SU-DHL-6 (cell line): Measurements from ENCODE around the gene SLC25A10.

Experiments
- H2AFZ ChIP-seq: fragments of 200-600 bp; sonication (generic); 2 replicates; pipeline ENCODE4 v1.6.1; 2014; ENCODE audit warnings: low read depth, mild to moderate bottlenecking, moderate library complexity, mixed read lengths, antibody characterized with exemption, low read length; ENCODE audit not compliant: severe bottlenecking
- H3F3A ChIP-seq: fragments of 200-600 bp; shearing (Covaris generic); 2 replicates; pipeline ENCODE4 v1.6.0; 2016; ENCODE audit warnings: antibody characterized with exemption, mild to moderate bottlenecking; ENCODE audit not compliant: insufficient read depth
- H3K27ac ChIP-seq: fragments of 200-600 bp; sonication (generic); 2 replicates; pipeline ENCODE4 v1.5.1; 2016; ENCODE audit warnings: low read depth, mild to moderate bottlenecking, low read length, moderate library complexity, mixed read lengths
- H3K27me3 ChIP-seq: fragments of 200-600 bp; sonication (generic), shearing (Covaris generic); 2 replicates; pipeline ENCODE4 v1.6.0; 2014; ENCODE audit warnings: mild to moderate bottlenecking, low read length
- H3K36me3 ChIP-seq: fragments of 200-600 bp; sonication (generic); 2 replicates; pipeline ENCODE4 v1.6.1; 2014; ENCODE audit warnings: mild to moderate bottlenecking, low read length, mixed read lengths
- H3K4me2 ChIP-seq: fragments of 300-600, 200-600 bp; shearing (Covaris generic), sonication (generic); 2 replicates; pipeline ENCODE4 v1.6.0; 2014; ENCODE audit warnings: low read length, low read depth, mild to moderate bottlenecking; ENCODE audit not compliant: poor library complexity, severe bottlenecking
- H3K4me3 ChIP-seq: fragments of 200-600 bp; sonication (generic); 2 replicates; pipeline ENCODE4 v1.5.1; 2014; ENCODE audit warnings: antibody characterized with exemption, low read length, mild to moderate bottlenecking, mixed read lengths; ENCODE audit not compliant: insufficient read depth, poor library complexity, severe bottlenecking
- H3K79me2 ChIP-seq: fragments of 200-600 bp; sonication (generic); 2 replicates; pipeline ENCODE4 v1.6.1; 2014; ENCODE audit warnings: mild to moderate bottlenecking, low read length, moderate library complexity; ENCODE audit not compliant: insufficient read depth
- H3K9ac ChIP-seq: fragments of 200-600 bp; sonication (generic); 2 replicates; pipeline ENCODE4 v1.7.0; 2014; ENCODE audit warnings: mild to moderate bottlenecking, low read length
- H3K9me2 ChIP-seq: fragments of 200-600 bp; sonication (generic); replicated peaks from 2 replicates; pipeline ENCODE4 v1.6.1; 2014; ENCODE audit warnings: low read length; ENCODE audit not compliant: insufficient read depth
- H3K9me3 ChIP-seq: fragments of 200-600 bp; sonication (generic); 2 replicates; pipeline ENCODE4 v1.6.1; 2014; ENCODE audit warnings: low read length, mixed read lengths; ENCODE audit not compliant: insufficient read depth
- H4K20me1 ChIP-seq: fragments of 200-600 bp; sonication (generic); 2 replicates; pipeline ENCODE4 v1.6.1; 2014; ENCODE audit warnings: low read depth, mild to moderate bottlenecking, antibody characterized with exemption, low read length, moderate library complexity, mixed read lengths
- CTCF ChIP-seq: fragments of 200-600 bp; sonication (generic); IDR thresholded peaks from one replicate; pipeline ENCODE4 v1.5.1; 2017; ENCODE audit warnings: antibody characterized with exemption, mild to moderate bottlenecking, low read length, moderate library complexity; ENCODE audit not compliant: insufficient read depth, poor library complexity, severe bottlenecking
- EZH2phosphoT487 ChIP-seq: fragments of 200-600 bp; sonication (generic), shearing (Covaris generic); conservative IDR thresholded peaks from 2 replicates; pipeline ENCODE4 v1.6.1; 2018; ENCODE audit warnings: mild to moderate bottlenecking, antibody characterized with exemption, low read length, moderate library complexity, mixed read lengths

SLC25A10 gene

GRCh38 chr17:81741049-81741593 lies 29.0 kb downstream of the SLC25A10 start:
- Histone ChIP-seq H3K27me3 (no peaks in the 10 kb centered on the region), H3K9ac (no peak overlapping the region), H3K4me2 (no peak overlapping the region), H4K20me1 (no peaks in the 10 kb centered on the region), H3K9me3 (no peaks in the 10 kb centered on the region), H3K9me2 (no peaks in the 10 kb centered on the region), H3K79me2 (no peaks in the 10 kb centered on the region), H2AFZ (no peak overlapping the region), H3K4me3 (no peak overlapping the region), H3K36me3 (no peaks in the 10 kb centered on the region), H3K27ac (no peak overlapping the region), H3F3A (no peaks in the 10 kb centered on the region)
- no peak for TF ChIP-seq CTCF
- TF ChIP-seq EZH2phosphoT487: no peak

GRCh38 chr17:81741594-81742452 lies 29.7 kb downstream of the SLC25A10 start:
- H3K9me3 ChIP-seq: no peaks in the 10 kb centered on the region
- H3K4me2 ChIP-seq: no peak overlapping the region
- TF ChIP-seq CTCF: no peak
- no peak for TF ChIP-seq EZH2phosphoT487
- H3K79me2 ChIP-seq: no peaks in the 10 kb centered on the region
- H3K27me3 ChIP-seq: no peaks in the 10 kb centered on the region
- H3F3A ChIP-seq: no peaks in the 10 kb centered on the region
- H3K36me3 ChIP-seq: no peaks in the 10 kb centered on the region
- no peaks in the 10 kb centered on the region for H4K20me1 ChIP-seq
- no peaks in the 10 kb centered on the region for H3K9me2 ChIP-seq
- no peak overlapping the region for H3K27ac ChIP-seq
- H3K4me3 ChIP-seq: no peak overlapping the region
- H3K9ac ChIP-seq: no peak overlapping the region
- no peak overlapping the region for H2AFZ ChIP-seq
